Small intestine (tissue), 16 donors: ENCODE results near the gene ZNF841. TPM values are rescaled to one million over a fixed set of nuclear protein-coding genes. Genes with fewer than 3 reads are reported as not detected.
A peak's percentile ranks its signal among the peaks of the same experiment; 100 is the strongest.

Source experiments
- DNase-seq, 2 donors: peaks; one replicate each; pipeline versions ENCODE4 v3.0.0 to v3.0.0-alpha.2; 2013
- FAIRE-seq: peaks from 2 replicates; lab custom pipeline; 2012; peaks lifted over from hg19 to GRCh38; lab: Jason Lieb, UNC
- H3K27ac ChIP-seq, 3 donors: one replicate each; pipeline ENCODE4 v1.5.1; 2013; ENCODE audit warnings: low read length in 2 of 3, mild to moderate bottlenecking in 2 of 3, control low read depth in 1 of 3, inconsistent platforms in 1 of 3, low read depth in 1 of 3, moderate library complexity in 1 of 3
- H3K27me3 ChIP-seq, 3 donors: one replicate each; pipeline ENCODE4 v1.6.1; 2013; ENCODE audit warnings: low read length in 3 of 3, inconsistent platforms in 1 of 3; ENCODE audit not compliant: control insufficient read depth in 3 of 3, insufficient read depth in 3 of 3
- H3K36me3 ChIP-seq, 3 donors: one replicate each; pipeline ENCODE4 v1.6.1; 2013; ENCODE audit warnings: low read length in 3 of 3, inconsistent platforms in 1 of 3, low read depth in 1 of 3, mild to moderate bottlenecking in 1 of 3, moderate library complexity in 1 of 3; ENCODE audit not compliant: control insufficient read depth in 3 of 3, insufficient read depth in 2 of 3
- H3K4me1 ChIP-seq, 3 donors: one replicate each; pipeline ENCODE4 v1.6.1; 2013; ENCODE audit warnings: low read length in 2 of 3, inconsistent platforms in 1 of 3, low read depth in 1 of 3, mild to moderate bottlenecking in 1 of 3, moderate library complexity in 1 of 3; ENCODE audit not compliant: control insufficient read depth in 3 of 3, insufficient read depth in 2 of 3
- H3K4me3 ChIP-seq, 3 donors: one replicate each; pipeline ENCODE4 v1.5.1; 2013; ENCODE audit warnings: low read length in 3 of 3, control low read depth in 1 of 3, inconsistent platforms in 1 of 3, low read depth in 1 of 3, mild to moderate bottlenecking in 1 of 3, moderate library complexity in 1 of 3
- H3K9me3 ChIP-seq, 2 donors: one replicate each; pipeline ENCODE4 v1.6.1; 2013; ENCODE audit warnings: low read depth in 1 of 2, low read length in 1 of 2; ENCODE audit not compliant: control insufficient read depth in 2 of 2, insufficient read depth in 1 of 2
- WGBS, 3 donors: extraction: QIAGEN DNeasy Blood & Tissue Kit; methylation state at CpG; one replicate each; pipeline ENCODE4 v1.1.7; 2013; 5-methylcytosine and 5-hydroxymethylcytosine counted together
- long read RNA-seq, 10 donors: transcript quantifications; one replicate each; lab custom pipeline, GENCODE V29; 2026
- polyA plus RNA-seq, 4 donors: library from polyadenylated mRNA; stranded (reverse) in 3 of 4; unstranded in 1 of 4; fragments of 200-250 nt in 3 of 4; fragments of 120-200 nt in 1 of 4; gene quantifications; one replicate each; pipeline versions ENCODE4 v1.2.1 to v1.2.3, GENCODE V29; 2013
- donor health status: healthy with polysubstance abuse.
- donor health status: control.
- donor health status: control.
- donor health status: Bipolar disorder and iron deficiency.
- donor health status: healthy.

ZNF841 gene
- polyA plus RNA-seq, result 10 to 100 TPM in 1 of 4 donors, 1 to 10 TPM in 3; 4.1 to 24.7 (median 8.7) TPM
- long read RNA-seq, donor 1, partial matches to known transcripts, result 0 of 5 reads
- long read RNA-seq, donor 1, other reads (novel, unspliced or antisense), result 0 of 5 reads
- long read RNA-seq, donor 2, result 0 reads
- long read RNA-seq, donor 3, result 0 reads
- long read RNA-seq, donor 4, result 0 reads
- long read RNA-seq, donor 5, result 0 reads
- long read RNA-seq, donor 6, result 0 reads
- long read RNA-seq, donor 7, result 0 reads
- long read RNA-seq, donor 8, result 0 reads
- long read RNA-seq, donor 9, result 0 reads
- long read RNA-seq, donor 10, partial matches to known transcripts, result 0 of 4 reads
- long read RNA-seq, donor 10, other reads (novel, unspliced or antisense), result 0 of 4 reads

- FAIRE-seq (no peak), DNase-seq (peak; percentile 91 to 94)
- Histone ChIP-seq H3K9me3 (peaks cover 2 to 42% of the 10 kb centered on the region in 2 donors), H3K4me1 (peaks cover 0 to 5% (median 0%) of the 10 kb centered on the region in 3 donors), H3K27me3 (peaks cover 0 to 1% (median 0%) of the 10 kb centered on the region in 3 donors), H3K4me3 (peak within 1 kb of the TSS; percentile 87 to 97 (median 87)), H3K27ac (peak within 1 kb of the TSS; percentile 69 to 93 (median 80)), H3K36me3 (peaks cover 5 to 12% (median 7%) of the 10 kb centered on the region in 3 donors)
- 1 to 3% (median 2%) methylated on average over 59 of the region's 59 CpGs for WGBS, 3 donors
Measured at GRCh38 chr19:52095172-52096014, at the start of gene ZNF841. Gene ZNF841, minus strand, starts transcription at chr19:52095765. Its CDS starts 10,964 bp downstream, at chr19:52084801.

DNA sequence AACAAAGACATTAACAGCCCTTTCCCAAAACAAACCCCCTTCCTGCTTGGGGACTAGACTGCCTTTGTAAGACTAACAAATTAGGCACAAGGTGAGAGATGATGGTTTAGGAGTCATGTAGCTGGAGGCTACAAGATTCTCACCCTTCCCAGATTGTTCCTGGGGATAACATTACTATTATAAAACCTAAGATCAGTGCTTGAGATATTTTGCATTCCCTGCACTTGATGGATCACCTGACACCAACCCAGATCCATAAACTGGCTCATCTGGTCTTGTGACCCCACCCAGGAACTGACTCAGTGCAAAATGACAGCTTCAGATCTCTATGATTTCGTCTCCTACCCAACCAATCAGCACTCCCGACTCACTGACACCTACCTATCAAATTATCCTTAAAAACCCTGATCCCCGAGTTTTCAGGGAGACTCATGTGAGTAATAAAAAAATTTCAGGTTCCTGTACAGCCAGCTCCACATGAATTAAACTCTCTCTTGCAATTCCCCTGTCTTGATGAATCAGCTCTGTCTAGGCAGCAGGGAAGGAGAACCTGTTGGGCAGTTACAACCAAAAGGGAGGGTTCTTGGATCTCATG, 46.5 kb upstream of the ZNF841 start:
- DNase-seq (no peak), FAIRE-seq (no peak)
- H3K4me1 ChIP-seq, result peaks cover 0 to 9% (median 2%) of the 10 kb centered on the region in 3 donors
- H3K4me3 ChIP-seq, result no peak overlapping the region
- H3K36me3 ChIP-seq, result no peaks in the 10 kb centered on the region
- peaks cover 0 to 17% of the 10 kb centered on the region in 2 donors for H3K9me3 ChIP-seq
- WGBS, 3 donors, result 84 to 87% (median 85%) methylated on average over 3 of the region's 3 CpGs
- no peaks in the 10 kb centered on the region for H3K27me3 ChIP-seq
- no peak overlapping the region for H3K27ac ChIP-seq

DNA sequence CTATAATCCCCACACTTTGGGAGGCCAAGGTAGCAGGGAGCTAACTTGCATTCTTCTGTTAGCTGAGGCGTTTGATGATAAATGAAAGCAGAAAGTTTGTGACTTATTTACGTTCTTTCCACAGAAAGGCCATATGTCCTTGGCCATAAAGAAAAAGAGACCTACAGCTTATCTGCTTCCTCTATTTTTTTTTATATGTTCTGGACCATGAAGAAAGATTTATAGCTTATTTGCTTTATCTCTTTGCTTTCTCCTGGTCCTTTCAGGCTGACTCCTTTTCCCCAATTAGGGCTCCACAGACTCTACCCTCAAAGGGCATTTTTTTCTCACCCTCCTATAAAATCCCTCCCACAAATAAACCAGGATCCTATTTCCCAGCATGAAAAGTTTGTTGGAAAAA, 45.6 kb upstream of the ZNF841 start:
- FAIRE-seq, result no peak
- no peak for DNase-seq
- Histone ChIP-seq H3K9me3 (peaks cover 0 to 17% of the 10 kb centered on the region in 2 donors), H3K4me1 (peaks cover 0 to 9% (median 2%) of the 10 kb centered on the region in 3 donors), H3K27ac (no peak overlapping the region), H3K36me3 (no peaks in the 10 kb centered on the region), H3K27me3 (no peaks in the 10 kb centered on the region), H3K4me3 (no peak overlapping the region)
- 80 to 91% (median 91%) methylated on average over 2 of the region's 2 CpGs for WGBS, 3 donors

- H3K4me3 ChIP-seq, result peak overlapping the region in 2 of 3 donors; percentile 70 to 94
- no peak for FAIRE-seq
Measured at GRCh38 chr19:52140032-52140710, 44.6 kb upstream of the ZNF841 start.

DNA sequence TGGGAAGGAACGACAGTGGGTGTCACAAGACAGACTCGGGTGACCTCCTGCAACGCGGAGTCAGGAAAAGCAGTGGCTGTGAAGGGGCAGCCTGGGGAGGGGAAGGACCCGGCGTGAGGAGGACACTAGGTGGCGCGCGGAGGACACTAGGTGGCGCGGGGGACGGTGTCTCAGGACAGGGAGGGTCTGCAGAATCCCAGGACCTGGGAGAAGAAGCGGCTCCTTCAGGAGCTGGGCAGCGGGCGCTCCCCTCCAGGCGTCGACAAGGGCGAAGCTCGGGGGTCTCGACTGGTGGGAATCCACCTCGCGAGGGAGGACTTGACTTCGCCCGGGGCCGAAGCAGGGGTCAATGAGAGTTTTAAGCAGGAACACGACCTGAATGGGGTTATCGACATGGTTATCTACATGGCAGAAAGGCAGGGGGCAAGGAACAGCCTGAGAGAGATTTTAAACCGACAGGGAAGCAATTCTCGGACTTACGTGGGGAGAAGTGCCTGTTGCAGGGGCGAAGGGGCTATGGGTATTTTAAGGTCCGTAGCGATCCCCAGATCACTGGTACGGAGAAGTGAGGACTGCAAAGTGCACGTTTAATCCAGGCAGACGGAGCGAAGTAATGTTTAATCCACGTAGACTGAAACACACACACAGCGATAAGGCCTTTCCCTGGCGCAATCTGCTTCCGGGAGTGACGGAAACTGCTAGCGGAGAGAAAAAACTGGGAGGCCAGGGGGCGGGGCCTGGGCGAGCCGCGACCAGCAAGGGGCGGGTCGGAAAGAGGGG, 43.9 kb upstream of the ZNF841 start, which contains the start of gene ZNF616:
Gene ZNF616, minus strand, starts transcription at position 687 of the 780 bp plus-strand sequence. CDS start 9,426 bp downstream, outside the sequence.
- Histone ChIP-seq H3K4me3 (peak within 1 kb of the TSS; percentile 54 to 94 (median 70)), H3K4me1 (peaks cover 0 to 9% (median 2%) of the 10 kb centered on the region in 3 donors), H3K27me3 (no peaks in the 10 kb centered on the region), H3K9me3 (peaks cover 2 to 35% of the 10 kb centered on the region in 2 donors), H3K27ac (peak within 1 kb of the TSS; percentile 87 to 99 (median 91)), H3K36me3 (peaks cover 0 to 10% (median under 1%) of the 10 kb centered on the region in 3 donors)
- WGBS, 3 donors, result 0 to 1% (median 1%) methylated on average over 46 to 49 of the region's 49 CpGs
- FAIRE-seq (no peak), DNase-seq (peak; percentile 97 to 98)

More at GRCh38 chr19:52140032-52140710, 44.6 kb upstream of the ZNF841 start:
- Histone ChIP-seq H3K27me3 (no peaks in the 10 kb centered on the region), H3K27ac (peak overlapping the region in 2 of 3 donors; percentile 80 to 99), H3K4me1 (peaks cover 0 to 9% (median 2%) of the 10 kb centered on the region in 3 donors), H3K9me3 (peaks cover 0 to 27% of the 10 kb centered on the region in 2 donors), H3K36me3 (peaks cover 0 to 7% (median 0%) of the 10 kb centered on the region in 3 donors)
- peak in 1 of 2 donors; percentile 17 for DNase-seq
- WGBS, 3 donors, result 7 to 16% (median 13%) methylated on average over 20 to 22 of the region's 22 CpGs

DNA sequence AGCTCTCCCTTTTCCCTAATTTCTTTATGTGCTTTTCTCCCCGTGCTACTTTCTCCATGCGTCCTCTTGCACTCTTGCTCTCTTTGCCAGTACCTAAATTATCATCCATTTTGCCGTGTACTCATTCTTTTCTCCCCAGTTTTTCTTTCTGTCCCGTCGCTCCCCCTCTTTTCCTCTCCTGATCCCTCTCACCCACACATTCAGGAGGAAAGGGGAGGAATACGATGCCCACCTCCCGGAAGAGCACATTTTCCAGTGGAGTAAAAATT, 43.4 kb upstream of the ZNF841 start:
- peaks cover 0 to 10% (median 4%) of the 10 kb centered on the region in 3 donors for H3K36me3 ChIP-seq
- FAIRE-seq (no peak), DNase-seq (no peak)
- peaks cover 0 to 9% (median 2%) of the 10 kb centered on the region in 3 donors for H3K4me1 ChIP-seq
- H3K27ac ChIP-seq, result peak overlapping the region in 2 of 3 donors; percentile 87 to 99
- 0 to 1% (median 1%) methylated on average over 7 of the region's 7 CpGs for WGBS, 3 donors
- peaks cover 2 to 40% of the 10 kb centered on the region in 2 donors for H3K9me3 ChIP-seq
- peak overlapping the region; percentile 21 to 94 (median 70) for H3K4me3 ChIP-seq
- no peaks in the 10 kb centered on the region for H3K27me3 ChIP-seq

DNA sequence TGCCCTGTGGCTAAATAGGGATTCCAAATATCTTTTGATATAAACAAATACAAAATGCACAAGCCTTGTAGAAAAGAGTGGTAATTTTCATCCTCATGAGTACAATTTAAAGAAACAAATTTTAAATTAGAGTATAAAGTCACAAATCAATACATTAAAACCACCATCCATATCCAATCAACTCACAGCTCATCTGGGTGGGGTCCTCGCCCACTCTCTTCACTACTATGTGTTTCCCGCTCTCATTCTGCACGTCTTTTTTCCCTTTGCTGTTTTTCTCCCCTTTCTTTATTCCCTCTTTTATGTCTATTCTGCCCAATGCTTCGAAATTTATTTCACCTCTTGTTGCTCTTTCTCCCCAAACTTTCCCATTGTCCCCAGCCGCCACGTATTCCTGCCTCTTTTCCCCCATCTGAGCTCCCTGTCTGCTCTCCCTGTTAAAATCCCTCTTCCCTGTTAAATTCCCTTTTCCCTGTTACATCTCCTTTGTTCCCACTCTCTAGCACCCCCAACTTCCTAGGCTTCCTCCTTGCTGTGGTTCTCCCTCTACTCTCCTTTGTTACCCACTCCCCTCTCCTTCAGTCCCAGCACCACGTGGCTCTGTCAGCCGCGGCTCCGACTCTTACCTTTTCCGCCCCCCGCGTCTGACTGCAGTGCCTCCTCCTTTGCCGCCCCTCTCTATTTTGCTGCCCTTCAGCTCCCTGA, 42.9 kb upstream of the ZNF841 start:
- Histone ChIP-seq H3K9me3 (peaks cover 2 to 42% of the 10 kb centered on the region in 2 donors), H3K4me1 (peaks cover 0 to 9% (median 2%) of the 10 kb centered on the region in 3 donors), H3K27me3 (no peaks in the 10 kb centered on the region), H3K4me3 (peak overlapping the region; percentile 21 to 94 (median 70)), H3K27ac (peak overlapping the region in 2 of 3 donors; percentile 87 to 99), H3K36me3 (peaks cover 0 to 11% (median 4%) of the 10 kb centered on the region in 3 donors)
- no peak for FAIRE-seq
- 8 to 9% (median 8%) methylated on average over 14 of the region's 14 CpGs for WGBS, 3 donors
- peak in 1 of 2 donors; percentile 16 for DNase-seq
